Choroid plexus epithelial cell (primary cell): Measurements from ENCODE around the gene PARPBP.
A peak's percentile ranks its signal among the peaks of the same experiment; 100 is the strongest.

Experiments used
- DNase-seq: peaks from one replicate; pipeline ENCODE4 v3.0.0-alpha.2; 2010; ENCODE audit warnings: low read depth
- H3K4me3 ChIP-seq: 2 replicates; pipeline ENCODE4 v1.5.1; 2011; ENCODE audit warnings: low read depth, mild to moderate bottlenecking, control low read depth, low read length, moderate library complexity
- CTCF ChIP-seq: conservative IDR thresholded peaks from 2 replicates; pipeline ENCODE4 v1.5.1; 2011; ENCODE audit warnings: low read depth, mild to moderate bottlenecking, control low read depth, inconsistent platforms, low read length, moderate library complexity

PARPBP gene

GRCh38 chr12:102197789-102198188 is 77.8 kb downstream of the PARPBP start, which contains the start of gene PMCH:
TSS of gene PMCH (minus strand) at chr12:102197833. CDS start at chr12:102197770, 63 bp downstream.
- no peak within 1 kb of the TSS for H3K4me3 ChIP-seq
- peak; percentile 58 for DNase-seq
- TF ChIP-seq CTCF, result no peak

DNA sequence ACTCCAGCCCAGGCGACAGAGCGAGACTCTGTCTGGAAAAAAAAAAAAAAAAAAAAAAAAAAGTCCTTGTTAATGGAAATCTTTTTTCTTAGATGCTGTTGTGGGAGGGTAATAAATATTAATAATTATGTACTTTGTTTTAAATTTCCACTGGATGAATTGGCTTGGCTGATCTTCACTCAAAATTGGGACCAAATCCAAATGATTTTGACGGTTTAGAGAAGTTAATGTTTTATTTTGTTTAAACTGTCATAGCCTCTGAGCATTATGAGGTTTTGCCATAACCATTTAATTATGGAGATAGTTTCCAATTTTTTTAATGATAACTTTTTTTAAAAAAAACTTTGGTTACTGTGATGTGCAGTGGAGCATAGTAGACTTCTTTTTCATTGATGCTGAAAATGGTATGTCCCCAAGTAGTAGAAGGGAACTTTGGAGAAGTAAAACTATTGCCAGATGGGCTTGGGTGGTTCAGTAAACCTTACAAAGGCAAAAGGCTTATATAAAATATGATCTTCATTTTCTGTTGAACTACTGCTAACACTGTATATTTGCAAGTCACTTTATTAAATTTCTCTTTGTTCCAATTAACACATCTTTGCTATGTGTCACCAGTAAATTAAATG is 81.6 kb downstream of the PARPBP start:
- DNase-seq, result no peak
- no peak for TF ChIP-seq CTCF
- no peak overlapping the region for H3K4me3 ChIP-seq

DNA sequence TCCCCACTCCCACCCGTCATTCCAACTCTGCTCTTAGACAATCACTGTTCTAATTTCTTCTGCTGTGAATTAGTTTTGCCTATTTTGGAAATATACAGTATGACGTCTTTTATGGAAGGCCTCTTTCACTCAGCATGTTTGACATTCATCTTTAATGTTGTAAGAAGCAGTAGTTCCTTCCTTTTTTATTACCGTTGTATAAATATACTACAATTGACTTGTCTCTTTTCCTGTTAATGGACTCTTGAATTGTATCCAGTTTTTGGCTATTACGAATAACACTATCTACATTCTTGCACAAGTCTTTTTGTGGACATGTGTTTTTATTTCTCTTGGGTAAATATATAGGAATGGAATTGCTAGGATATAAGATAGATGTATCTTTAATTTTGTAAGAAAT is 82.6 kb downstream of the PARPBP start:
- DNase-seq, result no peak
- no peak overlapping the region for H3K4me3 ChIP-seq
- TF ChIP-seq CTCF, result no peak

GRCh38 chr12:102204025-102204424 is 84.0 kb downstream of the PARPBP start:
- no peak for DNase-seq
- no peak overlapping the region for H3K4me3 ChIP-seq
- TF ChIP-seq CTCF, result no peak

DNA sequence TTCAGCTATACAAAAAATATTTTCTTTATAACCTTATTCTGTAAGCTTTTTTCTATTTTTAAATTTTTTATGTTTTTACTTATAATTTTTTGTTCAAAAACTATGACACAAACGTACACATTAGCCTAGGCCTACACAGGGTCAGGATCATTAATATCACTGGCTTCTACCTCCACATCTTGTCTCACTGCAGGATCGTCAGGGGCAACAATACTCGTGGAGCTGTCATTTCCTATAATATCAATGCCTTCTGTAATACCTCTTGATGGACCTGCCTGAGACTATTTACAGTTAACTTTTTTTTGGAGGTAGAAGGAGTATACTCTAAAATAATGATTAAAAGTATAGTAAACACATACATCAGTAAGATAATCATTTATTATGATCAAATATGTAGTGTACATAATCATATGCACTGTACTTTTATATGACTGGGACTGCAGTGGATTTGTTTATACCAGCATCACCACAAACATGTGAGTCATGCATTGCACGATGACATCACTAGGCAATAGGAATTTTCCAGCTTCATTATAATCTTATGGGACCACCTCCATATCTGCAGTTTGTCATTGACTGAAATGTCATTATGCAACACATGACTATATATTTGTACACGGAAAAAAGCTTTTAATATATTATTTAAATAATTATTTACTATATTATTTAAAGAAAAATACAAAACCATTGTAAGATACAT is 96.2 kb downstream of the PARPBP start:
- no peak for TF ChIP-seq CTCF
- DNase-seq, result peak; percentile 69
- no peak overlapping the region for H3K4me3 ChIP-seq

DNA sequence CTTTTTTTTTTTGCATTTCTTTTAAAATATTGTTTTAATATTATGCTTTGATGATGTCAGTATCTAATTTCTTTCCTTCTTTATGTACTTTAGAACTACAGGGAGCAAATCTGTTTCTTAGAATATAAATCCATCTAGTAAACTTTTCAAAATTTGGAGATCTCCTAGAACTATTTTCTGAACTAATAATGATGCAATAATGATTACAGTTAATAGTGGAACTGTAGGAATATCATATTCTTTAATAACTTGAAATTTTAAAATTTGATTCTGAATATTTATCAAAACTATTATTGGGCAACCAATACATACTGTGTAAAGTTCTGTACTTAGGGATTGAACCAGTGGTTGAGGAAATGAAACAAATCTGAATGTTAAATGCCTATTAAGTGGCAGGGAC is 100.8 kb downstream of the PARPBP start:
- no peak overlapping the region for H3K4me3 ChIP-seq
- TF ChIP-seq CTCF, result no peak
- DNase-seq, result no peak

DNA sequence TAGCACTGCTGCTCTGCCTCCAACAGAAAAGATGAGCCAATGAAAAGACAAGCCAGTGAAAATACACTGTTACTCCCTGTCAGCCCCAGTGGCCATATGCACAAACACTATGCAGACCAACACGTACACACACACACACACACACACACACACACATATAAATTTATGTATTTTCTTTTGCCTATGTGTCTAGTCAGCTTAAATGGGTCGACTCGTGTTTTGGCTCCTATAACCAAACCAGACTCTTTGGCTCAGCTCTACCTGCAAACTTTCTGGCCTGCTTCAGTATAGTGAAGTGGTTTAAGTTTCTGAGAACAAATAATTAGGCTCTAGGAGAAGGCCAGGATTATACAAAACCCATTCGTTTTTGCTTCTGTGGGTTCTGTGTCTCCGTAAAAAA is 108.0 kb downstream of the PARPBP start:
- DNase-seq, result no peak
- H3K4me3 ChIP-seq, result no peak overlapping the region
- TF ChIP-seq CTCF, result no peak
